ENCODE data around the gene CREB3L1.

Gene CREB3L1

GRCh38 chr11:46272816-46273427, 4.5 kb upstream of the CREB3L1 start:
- DNase-seq (ENCODE audit: low read depth) = peak; percentile 56
- H3K4me3 ChIP-seq (ENCODE audit: low read length) = no peak overlapping the region
- peak; percentile 5 for TF ChIP-seq CTCF (IDR thresholded peaks at IDR 0.05; ENCODE audit: insufficient read depth, low read depth, low read length, missing control alignments)

- no peak overlapping the region for H3K4me3 ChIP-seq (ENCODE audit: low read length)
- no peak for DNase-seq (ENCODE audit: low read depth)
- TF ChIP-seq CTCF (IDR thresholded peaks at IDR 0.05; ENCODE audit: insufficient read depth, low read depth, low read length, missing control alignments) = no peak
Observed at GRCh38 chr11:46273511-46274205, 3.8 kb upstream of the CREB3L1 start.

GRCh38 chr11:46275964-46276641, 1.4 kb upstream of the CREB3L1 start:
- TF ChIP-seq CTCF (IDR thresholded peaks at IDR 0.05; ENCODE audit: insufficient read depth, low read depth, low read length, missing control alignments) = no peak
- DNase-seq (ENCODE audit: low read depth) = no peak
- H3K4me3 ChIP-seq (ENCODE audit: low read length) = no peak overlapping the region

DNA sequence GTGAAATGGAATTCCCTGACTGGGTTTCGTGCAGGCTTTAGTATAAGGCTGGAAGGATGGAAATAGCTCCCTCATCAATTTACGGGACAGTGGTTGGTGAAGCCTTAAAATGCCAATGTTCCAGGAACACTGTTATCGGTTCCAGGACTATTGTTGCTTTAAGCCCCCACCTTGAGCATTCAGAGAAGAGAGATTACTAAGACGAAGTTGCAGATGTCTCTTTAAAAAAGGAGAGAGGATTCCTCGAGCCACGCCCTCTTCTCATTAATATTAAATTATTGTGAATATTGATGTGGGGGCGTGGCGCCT, 195 bp upstream of the CREB3L1 start:
- H3K4me3 ChIP-seq (ENCODE audit: low read length) = no peak overlapping the region
- TF ChIP-seq CTCF (IDR thresholded peaks at IDR 0.05; ENCODE audit: insufficient read depth, low read depth, low read length, missing control alignments) = no peak
- DNase-seq (ENCODE audit: low read depth) = no peak

GRCh38 chr11:46278387-46279125, 1.1 kb downstream of the CREB3L1 start:
- TF ChIP-seq CTCF (IDR thresholded peaks at IDR 0.05; ENCODE audit: insufficient read depth, low read depth, low read length, missing control alignments) = peak; percentile 23
- H3K4me3 ChIP-seq (ENCODE audit: low read length) = no peak overlapping the region
- DNase-seq (ENCODE audit: low read depth) = no peak

- TF ChIP-seq CTCF (IDR thresholded peaks at IDR 0.05; ENCODE audit: insufficient read depth, low read depth, low read length, missing control alignments) = no peak
- H3K4me3 ChIP-seq (ENCODE audit: low read length) = no peak overlapping the region
- no peak for DNase-seq (ENCODE audit: low read depth)
Observed at GRCh38 chr11:46279126-46280099, 2.0 kb downstream of the CREB3L1 start.

Measured in epithelial cell of esophagus (primary cell).